SK-N-SH treated with all-trans-retinoic acid at 6 μM for 48 hours (cell line): ENCODE measurements around the gene DMAC2L.

Experiments used
- CREB5 ChIP-seq: fragments of 250-450 bp; sonication (Bioruptor Pico); IDR thresholded peaks from 2 replicates; pipeline ENCODE4 v1.5.1; 2020; ENCODE audit warnings: low read depth, mild to moderate bottlenecking, moderate library complexity
- ESRRG ChIP-seq: fragments of 250-450 bp; sonication (Bioruptor Pico); IDR thresholded peaks from 2 replicates; pipeline ENCODE4 v1.6.1; 2021; ENCODE audit warnings: mild to moderate bottlenecking
- ISL1 ChIP-seq: fragments of 250-450 bp; sonication (Bioruptor Pico); IDR thresholded peaks from 2 replicates; pipeline ENCODE4 v2.1.2; 2022; ENCODE audit warnings: mild to moderate bottlenecking, moderate library complexity
- PATZ1 ChIP-seq: fragments of 250-450 bp; sonication (Bioruptor Pico); IDR thresholded peaks from 2 replicates; pipeline ENCODE4 v1.8.0; 2020; ENCODE audit warnings: mild to moderate bottlenecking, moderate library complexity, borderline replicate concordance
- RARB ChIP-seq: fragments of 250-450 bp; sonication (Bioruptor Pico); IDR thresholded peaks from 2 replicates; pipeline ENCODE4 v1.8.0; 2021; ENCODE audit warnings: mild to moderate bottlenecking, moderate library complexity
- ZFP3 ChIP-seq: fragments of 250-450 bp; sonication (Bioruptor Pico); IDR thresholded peaks from 2 replicates; pipeline ENCODE4 v1.5.0; 2020; ENCODE audit warnings: mild to moderate bottlenecking, moderate library complexity
- ZFP30 ChIP-seq: fragments of 450-650 bp; formaldehyde crosslinking; IDR thresholded peaks from 2 replicates; pipeline ENCODE4 v1.5.0; 2022; ENCODE audit warnings: mild to moderate bottlenecking, moderate library complexity
- ZNF70 ChIP-seq: fragments of 450-650 bp; formaldehyde crosslinking; IDR thresholded peaks from 2 replicates; pipeline ENCODE4 v1.5.0; 2020; ENCODE audit warnings: mild to moderate bottlenecking, moderate library complexity

- TF ChIP-seq ZFP3 (no peak), ZFP30 (CRISPR knock-in tag) (no peak), RARB (CRISPR knock-in tag) (no peak), PATZ1 (CRISPR knock-in tag) (no peak), ISL1 (CRISPR knock-in tag) (no peak), ZNF70 (CRISPR knock-in tag) (no peak), ESRRG (CRISPR knock-in tag) (no peak), CREB5 (CRISPR knock-in tag) (no peak)
These were observed 51.6 kb downstream of the DMAC2L start for GRCh38 chr14:50363714-50364111.
